Ramos (cell line): ENCODE measurements around the gene SERAC1.

Experiments
- in situ Hi-C: fragments of 300-500 bp; cut with MboI; formaldehyde crosslinking; loops from one replicate; pipeline ENCODE4 v1.14.3; 2022; ENCODE audit warnings: low sequenced_read_pairs; ENCODE audit not compliant: unreplicated experiment

The SERAC1 gene

GRCh38 chr6:158085261-158086053 lies 82.6 kb downstream of the SERAC1 start:
- in situ Hi-C loops, result no loop called here

- in situ Hi-C loops, result no loop called here
Measured at GRCh38 chr6:158083455-158084325, 84.4 kb downstream of the SERAC1 start.

- in situ Hi-C loops, result no loop called here
Measured at GRCh38 chr6:158081657-158081935, 86.5 kb downstream of the SERAC1 start.

DNA sequence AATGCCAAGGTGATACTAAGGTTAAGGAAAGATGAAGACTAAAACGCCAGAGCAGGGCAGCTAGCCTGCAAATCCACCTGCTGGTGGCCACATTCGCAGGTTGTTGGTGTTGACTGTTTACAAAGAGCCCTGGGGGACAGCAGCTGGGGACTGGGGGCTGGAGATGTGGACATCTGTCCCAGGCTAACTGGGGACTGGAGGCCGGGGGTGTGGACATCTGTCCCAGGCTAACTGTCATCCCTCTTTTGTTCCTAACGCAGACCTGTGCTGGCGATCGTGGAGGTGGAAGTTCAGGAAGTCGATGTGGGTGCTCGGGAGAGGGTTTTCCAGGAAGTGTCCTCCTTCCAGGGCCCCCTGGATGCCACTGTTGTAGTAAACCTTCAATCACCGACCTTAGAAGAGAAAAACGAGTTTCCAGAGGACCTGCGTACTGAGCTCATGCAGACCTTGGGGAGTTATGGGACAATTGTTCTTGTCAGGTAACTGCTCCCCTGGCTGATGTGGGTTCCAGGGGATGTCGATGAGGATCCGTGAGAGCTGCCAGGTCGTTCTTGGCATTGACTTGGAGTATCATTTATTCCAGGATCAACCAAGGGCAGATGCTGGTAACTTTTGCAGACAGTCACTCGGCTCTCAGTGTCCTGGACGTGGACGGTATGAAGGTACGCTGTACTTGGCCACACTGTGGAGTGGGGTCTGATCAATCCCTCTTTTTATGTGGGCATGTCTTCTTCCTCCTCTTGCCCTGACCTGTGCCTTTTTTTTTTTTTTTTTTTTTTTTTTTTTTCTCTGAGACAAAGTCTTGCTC lies 87.0 kb downstream of the SERAC1 start:
- in situ Hi-C loops, result no loop called here

- in situ Hi-C loops, result no loop called here
Measured at GRCh38 chr6:158078320-158078719, 89.7 kb downstream of the SERAC1 start.

DNA sequence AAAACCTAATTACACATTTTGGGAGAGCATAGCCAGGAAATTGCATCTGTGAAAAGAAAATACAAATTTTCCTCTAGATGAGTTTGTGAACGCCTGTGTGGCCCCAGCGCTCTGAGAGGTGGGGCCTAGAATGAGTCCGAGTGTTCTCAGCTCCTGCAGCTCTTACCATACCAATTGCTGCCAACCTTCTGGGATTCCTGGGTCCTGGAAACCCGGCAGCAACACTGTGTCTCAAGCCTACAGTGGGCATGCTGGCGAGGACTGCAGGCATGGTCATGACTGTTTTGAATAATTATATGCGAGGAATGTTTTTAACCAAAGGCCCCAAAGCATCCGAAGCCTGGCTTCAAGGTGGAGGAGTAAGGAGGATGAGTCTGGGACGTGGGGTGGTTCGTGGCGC lies 90.4 kb downstream of the SERAC1 start:
- in situ Hi-C loops, result no loop called here

GRCh38 chr6:158076548-158076947 lies 91.5 kb downstream of the SERAC1 start:
- in situ Hi-C loops, result no loop called here

DNA sequence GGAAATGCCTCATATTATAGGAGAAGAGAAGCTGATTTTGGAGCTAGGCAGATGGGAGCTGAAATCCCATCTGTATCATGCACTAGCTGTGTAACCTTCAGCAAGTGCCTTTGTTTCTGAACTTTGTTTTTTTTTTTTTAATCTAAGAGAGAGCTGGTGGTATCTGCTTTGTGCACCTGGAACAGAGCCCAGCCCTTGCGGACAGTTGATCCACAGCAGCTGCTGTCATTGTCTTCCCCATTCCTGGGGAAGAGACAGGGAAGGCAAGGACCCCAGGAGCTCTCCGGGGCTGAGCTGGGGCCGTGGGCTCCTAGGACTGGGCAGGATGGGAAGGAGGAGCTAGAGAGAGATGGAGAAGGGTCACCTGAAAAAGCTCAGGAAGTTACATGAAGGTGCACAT lies 94.3 kb downstream of the SERAC1 start:
- in situ Hi-C loops, result no loop called here

DNA sequence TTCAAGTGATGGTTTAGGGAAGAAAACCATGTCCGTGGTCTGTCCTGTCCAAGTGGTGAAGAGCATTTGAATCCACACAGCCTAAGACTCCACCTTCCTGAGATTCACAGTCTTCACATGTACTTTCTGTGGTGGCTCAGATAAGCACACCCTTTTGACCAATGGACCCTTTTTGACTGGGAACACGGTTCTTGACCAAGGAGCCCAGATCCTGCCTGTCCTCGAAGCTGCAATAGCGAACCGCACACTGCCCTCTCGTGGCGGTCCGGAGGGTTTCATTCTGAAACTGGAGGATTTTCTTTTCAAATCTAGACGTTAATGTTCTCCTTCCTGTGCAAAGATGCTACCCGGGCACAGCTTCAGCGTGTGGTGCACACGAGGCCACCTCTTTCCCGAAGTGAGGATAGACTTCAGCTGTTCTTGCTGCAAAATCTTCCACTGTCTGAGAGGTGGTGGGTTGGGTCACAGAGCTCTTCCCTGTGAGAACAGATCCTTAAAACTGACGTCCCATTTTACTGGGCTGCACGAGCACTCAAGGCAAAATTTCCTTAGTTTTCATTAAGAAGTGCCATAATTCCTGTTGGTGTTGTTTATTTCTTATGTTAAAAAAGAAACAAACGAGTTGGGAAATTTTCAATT lies 95.9 kb downstream of the SERAC1 start:
- in situ Hi-C loops, result no loop called here

GRCh38 chr6:158071121-158072082 lies 96.7 kb downstream of the SERAC1 start:
- in situ Hi-C loops, result no loop called here

DNA sequence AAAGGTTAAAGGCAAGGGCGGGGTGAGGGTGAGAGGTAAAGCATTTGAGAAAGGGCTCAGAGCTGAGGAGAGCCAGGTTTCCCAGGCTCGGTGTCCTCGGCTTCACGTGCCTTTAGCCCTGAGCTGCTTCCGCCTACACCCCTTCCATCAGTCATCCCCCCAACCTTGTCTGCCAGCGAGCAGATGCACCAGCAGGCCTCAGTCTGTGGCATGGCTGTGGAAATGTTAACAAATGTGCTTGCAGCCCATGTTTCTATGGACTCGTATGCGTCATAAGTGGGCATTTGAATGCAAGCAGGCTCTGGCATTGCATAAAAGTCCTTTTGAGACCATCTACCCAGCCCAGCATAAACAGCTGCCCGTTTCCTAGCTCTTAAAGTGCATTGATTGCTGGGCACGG lies 97.5 kb downstream of the SERAC1 start:
- in situ Hi-C loops, result no loop called here

- in situ Hi-C loops, result no loop called here
Measured at GRCh38 chr6:158069800-158070195, 98.3 kb downstream of the SERAC1 start.

GRCh38 chr6:158068893-158069799 lies 98.9 kb downstream of the SERAC1 start:
- in situ Hi-C loops, result no loop called here

GRCh38 chr6:158068156-158068892 lies 99.7 kb downstream of the SERAC1 start:
- in situ Hi-C loops, result no loop called here

DNA sequence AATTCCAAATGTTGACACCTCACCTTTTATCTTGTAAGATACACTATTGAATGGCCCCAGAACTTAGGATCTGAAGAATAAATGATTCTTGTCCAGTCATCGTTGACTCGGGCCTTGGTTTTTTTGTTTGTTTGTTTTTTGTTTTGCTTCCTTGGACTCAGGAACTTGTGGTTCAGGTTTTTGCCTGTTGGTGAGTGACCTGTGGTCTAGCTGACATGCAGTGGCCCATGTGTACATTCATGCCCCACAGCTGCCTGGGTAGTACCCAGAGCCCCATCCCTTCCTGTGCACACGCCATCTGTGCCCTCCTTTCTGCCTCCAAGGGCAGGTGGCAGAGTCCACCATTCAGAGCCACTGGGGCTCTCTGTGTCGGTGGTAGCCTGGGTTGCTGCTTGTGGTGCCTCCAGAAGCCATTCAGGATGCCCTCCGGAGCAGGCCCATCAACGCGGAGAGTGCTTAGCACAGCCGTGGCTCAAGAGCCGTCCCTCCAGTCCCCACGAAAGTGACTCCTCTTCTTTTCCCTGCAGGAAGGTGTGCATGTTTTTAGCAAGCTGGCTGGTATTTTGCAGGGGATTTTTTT lies 100.5 kb downstream of the SERAC1 start:
- in situ Hi-C loops, result no loop called here

- in situ Hi-C loops, result no loop called here
Measured at GRCh38 chr6:158066136-158066781, 101.8 kb downstream of the SERAC1 start.

DNA sequence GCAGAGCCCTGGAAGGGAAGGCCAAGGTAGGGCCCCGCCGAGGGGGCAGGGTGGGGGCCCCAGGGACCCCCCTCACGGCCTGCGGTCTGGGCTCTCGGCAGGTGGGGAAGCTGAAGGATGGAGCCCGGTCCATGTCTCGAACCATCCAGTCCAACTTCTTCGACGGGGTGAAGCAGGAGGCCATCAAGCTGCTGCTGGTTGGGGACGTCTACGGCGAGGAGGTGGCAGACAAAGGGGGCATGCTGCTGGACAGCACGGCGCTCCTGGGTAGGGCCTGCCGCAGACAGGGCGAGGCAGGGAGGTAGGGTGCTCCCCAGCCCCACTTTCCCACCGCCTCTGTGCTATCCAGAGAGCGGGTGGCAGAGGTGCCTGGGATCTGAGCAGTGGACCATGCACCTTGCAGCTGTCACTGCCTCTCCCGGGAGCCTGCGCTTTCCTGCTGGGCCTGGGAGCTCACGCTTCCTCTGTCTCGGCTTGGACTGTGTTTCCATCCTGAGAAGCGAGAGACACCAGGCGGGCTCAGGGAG lies 103.3 kb downstream of the SERAC1 start:
- in situ Hi-C loops, result no loop called here
